ENCODE data around the gene OR2F1. TPM values are rescaled to one million over a fixed set of nuclear protein-coding genes. Genes with fewer than 3 reads are reported as not detected.

The OR2F1 gene
- total RNA-seq, 1 experiment from 2014 or later = not detected

DNA sequence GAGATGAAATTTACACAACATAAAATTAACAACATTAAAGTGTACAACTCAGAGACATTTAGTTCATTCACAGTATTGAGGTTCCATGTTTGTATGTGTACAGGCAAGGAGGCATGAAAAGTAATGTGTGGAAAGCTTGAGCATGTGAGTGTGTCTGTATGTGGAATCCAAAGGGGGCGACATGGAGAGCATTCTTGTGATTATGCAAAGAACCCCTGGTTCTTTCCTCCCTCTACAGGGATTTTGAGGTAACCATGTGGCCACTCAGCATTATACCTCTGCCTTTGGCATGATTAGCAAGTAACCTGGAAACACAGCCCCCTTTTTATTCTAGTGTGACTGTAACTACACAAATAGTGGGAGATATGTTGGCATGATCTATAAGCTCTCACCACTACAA, 21.0 kb downstream of the OR2F1 start:
- Histone ChIP-seq H3K36me3 (ENCODE audit: low read depth) (no peaks in the 10 kb centered on the region), H3K27me3 (ENCODE audit: insufficient read depth, low read depth) (no peaks in the 10 kb centered on the region), H3K4me2 (no peak overlapping the region), H3K79me2 (ENCODE audit: low read depth) (no peaks in the 10 kb centered on the region), H3K4me3 (no peak overlapping the region), H4K20me1 (ENCODE audit: insufficient read depth) (no peaks in the 10 kb centered on the region), H3K27ac (no peak overlapping the region), H2AFZ (no peak overlapping the region), H3K9me2 (ENCODE audit: insufficient read depth) (no peaks in the 10 kb centered on the region), H3K9me3 (ENCODE audit: insufficient read depth, low read depth) (0 out of 2 replicates have a peak, but pooled peaks cover 2% of the 10 kb centered on the region), H3K4me1 (replicated peaks; ENCODE audit: insufficient read depth) (peaks cover 37% of the 10 kb centered on the region), H3F3A (ENCODE audit: insufficient read depth, low read depth) (peaks cover 14% of the 10 kb centered on the region; the same call in 1 of the 2 replicates)
- POLR2A ChIA-PET (ENCODE audit: unreplicated experiment) = no interaction called here
- TF ChIP-seq EZH2 (IDR thresholded peaks at IDR 0.05; ENCODE audit: low read depth) = no peak
- no TSS peak for BruUV-seq (replicated peaks)
- CTCF ChIA-PET = no interaction called here
- intact Hi-C loops (cut with micrococcal nuclease; ENCODE audit: unreplicated experiment) = no loop called here
- DNase-seq = no peak

DNA sequence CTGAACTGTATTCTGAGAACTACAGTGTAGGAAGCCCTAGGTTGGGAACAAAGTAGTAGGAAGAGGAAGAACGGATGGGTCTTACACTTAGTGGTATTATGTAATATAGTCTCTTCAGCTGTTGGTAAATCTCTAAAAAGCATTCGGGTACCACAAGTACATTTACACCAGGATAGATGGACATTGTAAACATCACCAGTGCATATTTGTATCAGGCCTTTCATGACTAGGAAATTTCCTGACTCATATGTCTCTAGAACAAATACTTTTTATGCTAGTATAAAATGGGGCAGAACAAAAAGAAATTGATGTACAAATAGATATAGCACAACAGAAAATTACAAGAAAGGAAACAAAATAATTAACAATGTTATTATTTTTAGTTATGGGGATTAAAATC, 23.9 kb downstream of the OR2F1 start:
- ChIA-PET CTCF (interaction anchor here (0.7 kb wide), 1 partner anchor 12 kb away, joined by 3 read pairs; no protein-coding TSS in a partner anchor), POLR2A (ENCODE audit: unreplicated experiment) (no interaction called here)
- Histone ChIP-seq H2AFZ (no peak overlapping the region), H3K4me3 (no peak overlapping the region), H3K4me1 (replicated peaks; ENCODE audit: insufficient read depth) (peaks cover 32% of the 10 kb centered on the region), H3K9me2 (ENCODE audit: insufficient read depth) (no peaks in the 10 kb centered on the region), H3K36me3 (ENCODE audit: low read depth) (no peaks in the 10 kb centered on the region), H3K4me2 (no peak overlapping the region), H4K20me1 (ENCODE audit: insufficient read depth) (no peaks in the 10 kb centered on the region), H3K27ac (no peak overlapping the region), H3K79me2 (ENCODE audit: low read depth) (no peaks in the 10 kb centered on the region), H3K27me3 (ENCODE audit: insufficient read depth, low read depth) (no peaks in the 10 kb centered on the region), H3K9me3 (ENCODE audit: insufficient read depth, low read depth) (0 out of 2 replicates have a peak, but pooled peaks cover 9% of the 10 kb centered on the region), H3F3A (ENCODE audit: insufficient read depth, low read depth) (peaks cover 14% of the 10 kb centered on the region; the same call in 1 of the 2 replicates)
- no peak for DNase-seq
- intact Hi-C loops (cut with micrococcal nuclease; ENCODE audit: unreplicated experiment) = no loop called here
- BruUV-seq (replicated peaks) = no TSS peak
- TF ChIP-seq, protein P1, sequence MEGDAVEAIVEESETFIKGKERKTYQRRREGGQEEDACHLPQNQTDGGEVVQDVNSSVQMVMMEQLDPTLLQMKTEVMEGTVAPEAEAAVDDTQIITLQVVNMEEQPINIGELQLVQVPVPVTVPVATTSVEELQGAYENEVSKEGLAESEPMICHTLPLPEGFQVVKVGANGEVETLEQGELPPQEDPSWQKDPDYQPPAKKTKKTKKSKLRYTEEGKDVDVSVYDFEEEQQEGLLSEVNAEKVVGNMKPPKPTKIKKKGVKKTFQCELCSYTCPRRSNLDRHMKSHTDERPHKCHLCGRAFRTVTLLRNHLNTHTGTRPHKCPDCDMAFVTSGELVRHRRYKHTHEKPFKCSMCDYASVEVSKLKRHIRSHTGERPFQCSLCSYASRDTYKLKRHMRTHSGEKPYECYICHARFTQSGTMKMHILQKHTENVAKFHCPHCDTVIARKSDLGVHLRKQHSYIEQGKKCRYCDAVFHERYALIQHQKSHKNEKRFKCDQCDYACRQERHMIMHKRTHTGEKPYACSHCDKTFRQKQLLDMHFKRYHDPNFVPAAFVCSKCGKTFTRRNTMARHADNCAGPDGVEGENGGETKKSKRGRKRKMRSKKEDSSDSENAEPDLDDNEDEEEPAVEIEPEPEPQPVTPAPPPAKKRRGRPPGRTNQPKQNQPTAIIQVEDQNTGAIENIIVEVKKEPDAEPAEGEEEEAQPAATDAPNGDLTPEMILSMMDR (conservative IDR thresholded peaks at IDR 0.05) = no peak
- TF ChIP-seq EZH2 (IDR thresholded peaks at IDR 0.05; ENCODE audit: low read depth) = no peak

DNA sequence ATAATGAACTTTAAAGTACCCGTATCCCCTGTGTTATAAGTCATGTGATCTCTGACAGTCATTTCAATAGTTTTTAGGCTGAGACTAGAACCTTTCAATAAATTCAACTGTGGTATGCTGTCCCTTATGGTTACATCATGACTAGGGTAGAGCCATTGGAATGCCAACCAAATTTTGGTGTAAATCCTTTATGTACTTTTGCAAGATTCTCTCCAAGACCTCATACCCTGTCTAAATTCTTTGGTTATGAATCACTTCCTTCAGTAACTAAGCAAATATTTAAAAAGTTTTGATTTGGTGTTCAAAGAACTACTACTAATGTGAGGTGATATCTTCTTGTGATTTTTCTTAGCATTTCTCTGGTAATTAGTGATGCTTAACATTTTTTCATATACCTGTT, 24.7 kb downstream of the OR2F1 start:
- Histone ChIP-seq H4K20me1 (ENCODE audit: insufficient read depth) (no peaks in the 10 kb centered on the region), H3K4me2 (0 out of 2 replicates have a peak overlapping the region, but pooled peaks have one; percentile 2), H3F3A (ENCODE audit: insufficient read depth, low read depth) (peaks cover 8% of the 10 kb centered on the region; the same call in 1 of the 2 replicates), H3K4me3 (no peak overlapping the region), H3K79me2 (ENCODE audit: low read depth) (no peaks in the 10 kb centered on the region), H3K9me3 (ENCODE audit: insufficient read depth, low read depth) (0 out of 2 replicates have a peak, but pooled peaks cover 9% of the 10 kb centered on the region), H3K36me3 (ENCODE audit: low read depth) (no peaks in the 10 kb centered on the region), H3K9me2 (ENCODE audit: insufficient read depth) (no peaks in the 10 kb centered on the region), H3K27ac (no peak overlapping the region), H3K27me3 (ENCODE audit: insufficient read depth, low read depth) (no peaks in the 10 kb centered on the region), H2AFZ (no peak overlapping the region), H3K4me1 (replicated peaks; ENCODE audit: insufficient read depth) (peaks cover 25% of the 10 kb centered on the region)
- CTCF ChIA-PET = interaction anchor here (0.7 kb wide), 1 partner anchor 13 kb away, joined by 3 read pairs; no protein-coding TSS in a partner anchor
- no TSS peak for BruUV-seq (replicated peaks)
- POLR2A ChIA-PET (ENCODE audit: unreplicated experiment) = no interaction called here
- TF ChIP-seq, protein P1 (conservative IDR thresholded peaks at IDR 0.05) = no peak
- TF ChIP-seq EZH2 (IDR thresholded peaks at IDR 0.05; ENCODE audit: low read depth) = no peak
- intact Hi-C loops (cut with micrococcal nuclease; ENCODE audit: unreplicated experiment) = no loop called here
- peak in 1 of 2 experiments; percentile 87 for DNase-seq

DNA sequence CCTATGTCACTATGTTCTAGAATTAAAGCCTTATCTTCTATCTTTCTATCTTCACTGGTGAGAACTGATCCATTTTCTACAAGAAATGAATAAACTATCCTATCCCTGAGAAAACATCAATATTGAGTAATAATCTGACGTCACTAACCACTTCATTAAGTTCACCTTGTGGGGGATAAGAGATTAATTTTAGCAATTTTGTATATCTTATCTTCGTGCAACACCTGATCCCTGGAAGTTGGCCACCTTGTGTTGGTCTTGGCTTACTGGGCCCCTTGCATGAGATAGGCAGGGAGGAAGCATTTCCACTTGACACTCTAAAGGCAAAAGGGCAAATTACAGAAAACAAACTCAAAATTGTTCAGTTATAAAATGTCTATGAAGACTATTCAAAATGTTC, 25.4 kb downstream of the OR2F1 start:
- no peak overlapping the region for H2AFZ ChIP-seq
- H3K9me3 ChIP-seq (ENCODE audit: insufficient read depth, low read depth) = 0 out of 2 replicates have a peak, but pooled peaks cover 9% of the 10 kb centered on the region
- no peaks in the 10 kb centered on the region for H3K79me2 ChIP-seq (ENCODE audit: low read depth)
- H3K4me2 ChIP-seq = 0 out of 2 replicates have a peak overlapping the region, but pooled peaks have one; percentile 2
- BruUV-seq (replicated peaks) = no TSS peak
- no peak overlapping the region for H3K4me3 ChIP-seq
- TF ChIP-seq, protein P1 (conservative IDR thresholded peaks at IDR 0.05) = no peak
- TF ChIP-seq EZH2 (IDR thresholded peaks at IDR 0.05; ENCODE audit: low read depth) = no peak
- H3K27me3 ChIP-seq (ENCODE audit: insufficient read depth, low read depth) = no peaks in the 10 kb centered on the region
- no peaks in the 10 kb centered on the region for H3K36me3 ChIP-seq (ENCODE audit: low read depth)
- ChIA-PET POLR2A (ENCODE audit: unreplicated experiment) (no interaction called here), CTCF (no interaction called here)
- 0 out of 2 replicates have a peak, but pooled peaks cover 5% of the 10 kb centered on the region for H3F3A ChIP-seq (ENCODE audit: insufficient read depth, low read depth)
- H4K20me1 ChIP-seq (ENCODE audit: insufficient read depth) = no peaks in the 10 kb centered on the region
- peaks cover 18% of the 10 kb centered on the region for H3K4me1 ChIP-seq (replicated peaks; ENCODE audit: insufficient read depth)
- H3K27ac ChIP-seq = no peak overlapping the region
- intact Hi-C loops (cut with micrococcal nuclease; ENCODE audit: unreplicated experiment) = no loop called here
- H3K9me2 ChIP-seq (ENCODE audit: insufficient read depth) = no peaks in the 10 kb centered on the region
- no peak for DNase-seq

All from PC-9 (cell line).